ENCODE measurements around the gene RDH14.

The RDH14 gene

GRCh38 chr2:18566145-18566769 lies 5.8 kb upstream of the RDH14 start:
- no peak for DNase-seq (ENCODE audit: low read depth in 2 of 2)

- DNase-seq (ENCODE audit: low read depth in 2 of 2): no peak
These were observed 288 bp upstream of the RDH14 start for GRCh38 chr2:18560797-18561085.

- DNase-seq (ENCODE audit: low read depth in 2 of 2): no peak
These were observed 872 bp downstream of the RDH14 start for GRCh38 chr2:18559531-18560030.

GRCh38 chr2:18558458-18558857 lies 2.0 kb downstream of the RDH14 start:
- no peak for DNase-seq (ENCODE audit: low read depth in 2 of 2)

GRCh38 chr2:18557121-18557520 lies 3.3 kb downstream of the RDH14 start:
- no peak for DNase-seq (ENCODE audit: low read depth in 2 of 2)

GRCh38 chr2:18552351-18553077 lies 7.9 kb downstream of the RDH14 start:
- DNase-seq (ENCODE audit: low read depth in 2 of 2): no peak

GRCh38 chr2:18551623-18552022 lies 8.8 kb downstream of the RDH14 start:
- no peak for DNase-seq (ENCODE audit: low read depth in 2 of 2)

- no peak for DNase-seq (ENCODE audit: low read depth in 2 of 2)
These were observed 9.3 kb downstream of the RDH14 start for GRCh38 chr2:18551169-18551568.

GRCh38 chr2:18550433-18550832 lies 10.0 kb downstream of the RDH14 start:
- DNase-seq (ENCODE audit: low read depth in 2 of 2): no peak

- DNase-seq (ENCODE audit: low read depth in 2 of 2): no peak
These were observed 11.4 kb downstream of the RDH14 start for GRCh38 chr2:18549083-18549482.

GRCh38 chr2:18548621-18549020 lies 11.8 kb downstream of the RDH14 start:
- no peak for DNase-seq (ENCODE audit: low read depth in 2 of 2)

GRCh38 chr2:18546567-18546966 lies 13.9 kb downstream of the RDH14 start:
- DNase-seq (ENCODE audit: low read depth in 2 of 2): no peak

GRCh38 chr2:18545384-18545783 lies 15.1 kb downstream of the RDH14 start:
- no peak for DNase-seq (ENCODE audit: low read depth in 2 of 2)

- no peak for DNase-seq (ENCODE audit: low read depth in 2 of 2)
These were observed 16.3 kb downstream of the RDH14 start for GRCh38 chr2:18544171-18544570.

GRCh38 chr2:18540872-18541271 lies 19.6 kb downstream of the RDH14 start:
- DNase-seq (ENCODE audit: low read depth in 2 of 2): no peak

GRCh38 chr2:18536697-18537096 lies 23.8 kb downstream of the RDH14 start:
- DNase-seq (ENCODE audit: low read depth in 2 of 2): no peak

- DNase-seq (ENCODE audit: low read depth in 2 of 2): no peak
These were observed 24.4 kb downstream of the RDH14 start for GRCh38 chr2:18536100-18536499.

- DNase-seq (ENCODE audit: low read depth in 2 of 2): no peak
These were observed 29.3 kb downstream of the RDH14 start for GRCh38 chr2:18531194-18531593.

GRCh38 chr2:18527822-18528221 lies 32.6 kb downstream of the RDH14 start:
- DNase-seq (ENCODE audit: low read depth in 2 of 2): no peak

GRCh38 chr2:18527326-18527725 lies 33.1 kb downstream of the RDH14 start:
- DNase-seq (ENCODE audit: low read depth in 2 of 2): no peak

- DNase-seq (ENCODE audit: low read depth in 2 of 2): no peak
These were observed 34.0 kb downstream of the RDH14 start for GRCh38 chr2:18526429-18526828.

- DNase-seq (ENCODE audit: low read depth in 2 of 2): no peak
These were observed 34.6 kb downstream of the RDH14 start for GRCh38 chr2:18525852-18526251.

- no peak for DNase-seq (ENCODE audit: low read depth in 2 of 2)
These were observed 35.2 kb downstream of the RDH14 start for GRCh38 chr2:18525236-18525635.
